Measurements from ENCODE around the gene TPRG1L.

Gene TPRG1L

GRCh38 chr1:3679098-3679555 lies 54.3 kb downstream of the TPRG1L start:
- FAIRE-seq (no peak), DNase-seq (ENCODE audit: low spot score) (no peak)

Measured in RCC 7860 (cell line).